GM21723 (cell line): ENCODE results near the gene ENPP3.

Experiments
- ATAC-seq: cut with Tn5 transposase; IDR thresholded peaks from one replicate; pipeline ENCODE4 v1.9.1; 2021; ENCODE audit warnings: mild to moderate bottlenecking, moderate library complexity; ENCODE audit not compliant: unreplicated experiment

ENPP3 gene

GRCh38 chr6:131762984-131763383, 125.9 kb downstream of the ENPP3 start:
- ATAC-seq, result no peak

GRCh38 chr6:131763749-131764148, 126.6 kb downstream of the ENPP3 start:
- ATAC-seq, result no peak

GRCh38 chr6:131764350-131764749, 127.2 kb downstream of the ENPP3 start:
- no peak for ATAC-seq

GRCh38 chr6:131765081-131765803, 128.1 kb downstream of the ENPP3 start:
- no peak for ATAC-seq

- no peak for ATAC-seq
Measured at GRCh38 chr6:131765804-131766135, 128.7 kb downstream of the ENPP3 start.

DNA sequence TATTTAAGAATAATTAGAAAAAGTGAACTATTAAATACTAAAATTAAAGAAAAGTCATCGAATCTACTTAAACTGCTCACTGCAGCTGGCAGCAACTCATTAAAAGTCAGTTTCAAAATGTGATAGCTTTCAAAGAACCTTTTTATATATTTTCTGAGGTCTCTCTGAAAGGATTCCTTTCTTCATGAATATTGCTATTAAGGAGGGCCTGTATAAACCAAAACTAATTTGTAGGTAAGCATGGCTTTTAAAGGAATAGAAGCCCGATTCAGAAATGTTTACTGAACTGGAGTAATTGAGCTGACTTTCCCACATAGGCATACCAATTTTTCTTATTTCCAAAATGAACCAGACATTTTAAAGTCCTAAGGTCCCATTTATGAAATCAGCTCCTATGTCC, 129.5 kb downstream of the ENPP3 start:
- ATAC-seq, result no peak

GRCh38 chr6:131768964-131769363, 131.9 kb downstream of the ENPP3 start:
- no peak for ATAC-seq

- ATAC-seq, result no peak
Measured at GRCh38 chr6:131769385-131770141, 132.5 kb downstream of the ENPP3 start.

- no peak for ATAC-seq
Measured at GRCh38 chr6:131770776-131771175, 133.7 kb downstream of the ENPP3 start.

GRCh38 chr6:131773284-131773950, 136.3 kb downstream of the ENPP3 start:
- no peak for ATAC-seq

DNA sequence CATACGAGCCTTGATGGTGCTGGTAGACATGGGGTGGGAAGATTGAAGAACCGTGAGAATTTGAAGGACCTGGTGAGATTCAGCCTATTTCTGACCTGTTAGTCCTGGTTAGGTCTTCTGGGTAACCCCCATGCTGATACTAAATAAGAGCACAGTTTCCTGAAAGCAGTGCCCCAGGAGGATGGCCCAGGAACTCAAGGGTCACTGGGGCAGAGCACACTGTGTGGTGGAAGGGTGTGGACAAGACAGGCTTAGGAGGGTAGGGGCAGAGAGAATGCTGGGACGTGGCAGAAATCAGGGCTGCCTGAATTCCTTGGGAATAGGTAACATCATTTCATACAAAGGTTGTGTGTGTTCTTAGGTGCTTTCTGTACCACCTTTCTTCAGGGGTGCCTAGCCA, 138.8 kb downstream of the ENPP3 start:
- ATAC-seq, result no peak

DNA sequence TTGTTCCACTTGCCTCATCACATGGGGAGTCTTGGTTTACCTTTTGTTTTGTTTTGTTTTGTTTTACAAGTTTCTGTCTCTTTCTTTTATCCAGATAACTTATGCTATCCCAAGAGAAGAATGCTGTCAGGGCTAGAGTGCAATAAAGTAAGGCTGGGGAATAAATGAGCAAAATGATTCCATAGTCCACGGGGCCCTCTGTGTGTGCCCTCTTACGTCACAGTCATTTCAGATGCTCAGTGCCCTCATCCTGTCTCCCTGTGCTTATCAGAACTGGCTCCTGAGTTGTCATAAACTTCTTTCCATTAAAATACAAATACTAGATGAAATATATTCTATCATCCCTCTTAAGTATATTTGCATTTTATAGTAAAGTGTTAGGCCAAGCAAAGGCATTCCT, 139.9 kb downstream of the ENPP3 start:
- no peak for ATAC-seq

DNA sequence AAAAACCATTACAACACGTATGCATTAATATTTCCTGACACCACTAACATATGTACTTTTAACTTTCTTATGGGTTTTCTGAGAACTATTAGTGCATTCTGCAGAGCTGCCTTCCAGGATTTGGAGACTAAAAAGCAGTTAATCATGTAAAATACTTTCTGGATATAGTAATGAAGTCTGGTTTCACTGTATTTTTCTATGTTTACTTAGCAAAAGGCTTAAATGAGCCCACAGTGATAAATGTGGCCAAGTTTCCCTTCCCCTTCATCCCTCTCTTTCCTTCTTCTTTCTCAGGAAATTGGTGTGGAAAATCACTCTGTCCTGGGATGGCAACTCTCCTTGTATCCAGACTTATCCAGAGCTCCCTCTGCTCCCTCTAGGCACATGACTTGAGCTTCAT, 141.1 kb downstream of the ENPP3 start:
- ATAC-seq, result no peak

DNA sequence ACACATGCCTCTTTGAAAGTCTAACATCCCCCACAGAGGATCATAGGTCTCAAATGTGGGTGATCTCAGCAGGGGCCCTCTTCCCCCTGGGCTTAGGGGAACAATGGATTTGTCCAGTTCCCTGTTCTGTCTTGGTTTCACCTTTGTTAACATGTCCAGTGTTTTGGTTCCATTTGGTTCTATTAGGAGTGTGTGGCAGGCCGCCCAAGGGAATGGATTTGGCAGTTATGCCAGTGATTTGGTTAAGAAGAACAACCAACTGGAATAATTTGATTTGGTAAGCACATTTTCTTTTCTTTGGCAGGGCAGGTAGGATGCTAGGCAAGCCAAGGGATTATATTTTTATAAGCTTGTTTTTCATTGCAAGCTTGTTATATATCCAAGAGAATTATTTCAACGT, 142.2 kb downstream of the ENPP3 start:
- ATAC-seq, result no peak

GRCh38 chr6:131780600-131780999, 143.5 kb downstream of the ENPP3 start:
- ATAC-seq, result no peak

DNA sequence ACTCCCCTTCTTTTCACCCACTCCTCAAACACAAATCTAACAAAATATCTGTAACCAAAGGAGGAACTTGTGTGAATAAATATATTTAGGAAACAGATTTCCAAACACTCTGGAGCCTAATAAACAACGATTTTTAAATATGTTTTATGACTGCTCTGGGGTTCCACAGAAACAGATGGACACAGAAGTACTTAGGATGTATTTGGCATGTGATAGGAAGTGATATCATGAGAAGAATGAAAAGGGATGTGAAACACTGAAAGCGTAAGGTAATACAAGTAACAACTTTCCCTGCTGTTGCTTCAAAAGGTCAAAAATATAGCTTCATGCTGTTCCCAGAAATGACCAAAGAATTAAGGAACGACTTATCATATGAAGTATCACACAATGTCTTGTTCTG, 144.6 kb downstream of the ENPP3 start:
- ATAC-seq, result no peak

GRCh38 chr6:131782764-131783163, 145.7 kb downstream of the ENPP3 start:
- ATAC-seq, result no peak

DNA sequence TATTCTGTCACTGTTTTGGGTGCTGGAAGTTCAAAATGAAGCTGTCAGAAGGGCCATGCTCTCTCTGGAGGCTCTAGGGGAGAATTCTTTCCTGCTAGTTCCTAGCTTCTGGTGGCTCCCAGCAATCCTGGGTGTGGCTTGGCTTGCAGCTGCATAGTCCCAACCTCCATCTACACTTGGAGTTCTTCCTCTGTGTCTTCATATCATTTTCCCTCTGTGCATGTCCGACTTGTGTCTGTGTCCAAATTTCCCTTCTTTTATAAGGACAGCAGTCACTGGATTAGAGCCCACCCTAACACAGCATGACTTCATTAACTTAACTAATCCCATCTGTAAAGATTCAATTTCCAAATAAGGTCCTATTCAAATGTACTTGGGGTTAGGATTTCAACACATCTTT, 147.5 kb downstream of the ENPP3 start:
- ATAC-seq, result no peak

- no peak for ATAC-seq
Measured at GRCh38 chr6:131787079-131787478, 150.0 kb downstream of the ENPP3 start.

GRCh38 chr6:131787766-131788712, 150.9 kb downstream of the ENPP3 start:
- ATAC-seq, result no peak

DNA sequence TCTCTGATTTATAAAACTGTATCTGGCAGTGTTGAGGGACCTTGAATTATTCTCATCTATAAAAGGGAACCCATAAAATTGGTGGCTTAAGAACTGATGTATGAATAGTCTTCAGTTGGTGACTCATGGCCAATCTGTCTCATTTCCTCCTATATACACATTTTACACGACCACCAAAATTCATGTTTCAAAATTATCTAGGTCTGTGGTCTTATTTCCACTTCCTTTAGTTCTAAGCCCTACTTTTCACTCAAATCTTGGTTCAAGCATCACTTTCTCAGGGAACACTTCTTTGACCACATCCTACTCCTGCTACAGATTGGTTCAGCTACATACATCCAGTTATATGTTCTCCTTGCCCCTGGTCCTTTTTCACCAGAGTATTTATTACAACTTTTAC, 152.1 kb downstream of the ENPP3 start:
- ATAC-seq, result no peak
